ENCODE results near the gene MPPE1.
"Not testable (repeated sequence)": the region's sequence is repeated elsewhere in the genome, so short reads cannot be mapped to it uniquely, and the experiment has no call there.

Gene MPPE1

GRCh38 chr18:11908182-11909060 lies at the start of gene MPPE1:
Gene MPPE1 (minus strand): TSS chr18:11908317. CDS start chr18:11897264, 11,053 bp downstream.
- peak; percentile 62 for DNase-seq (ENCODE audit: low read depth, low spot score)

- no peak for DNase-seq (ENCODE audit: low read depth, low spot score)
Measured at GRCh38 chr18:11957636-11958035, 49.5 kb upstream of the MPPE1 start.

GRCh38 chr18:11956371-11957308 lies 48.5 kb upstream of the MPPE1 start:
- no peak for DNase-seq (ENCODE audit: low read depth, low spot score)

- peak; percentile 75 for DNase-seq (ENCODE audit: low read depth, low spot score)
Measured at GRCh38 chr18:11955239-11956029, 47.3 kb upstream of the MPPE1 start.

- DNase-seq (ENCODE audit: low read depth, low spot score): no peak
Measured at GRCh38 chr18:11953113-11953512, 45.0 kb upstream of the MPPE1 start.

- no peak for DNase-seq (ENCODE audit: low read depth, low spot score)
Measured at GRCh38 chr18:11951390-11951851, 43.3 kb upstream of the MPPE1 start.

GRCh38 chr18:11950824-11951223 lies 42.7 kb upstream of the MPPE1 start:
- DNase-seq (ENCODE audit: low read depth, low spot score): no peak

- DNase-seq (ENCODE audit: low read depth, low spot score): no peak
Measured at GRCh38 chr18:11948852-11949523, 40.9 kb upstream of the MPPE1 start.

- DNase-seq (ENCODE audit: low read depth, low spot score): peak; percentile 81
Measured at GRCh38 chr18:11947214-11948191, 39.4 kb upstream of the MPPE1 start.

- peak; percentile 51 for DNase-seq (ENCODE audit: low read depth, low spot score)
Measured at GRCh38 chr18:11946756-11947155, 38.6 kb upstream of the MPPE1 start.

- not testable (repeated sequence) for DNase-seq (ENCODE audit: low read depth, low spot score)
Measured at GRCh38 chr18:11945834-11946659, 37.9 kb upstream of the MPPE1 start.

GRCh38 chr18:11944786-11945185 lies 36.7 kb upstream of the MPPE1 start:
- DNase-seq (ENCODE audit: low read depth, low spot score): no peak

GRCh38 chr18:11944252-11944651 lies 36.1 kb upstream of the MPPE1 start:
- DNase-seq (ENCODE audit: low read depth, low spot score): no peak

- DNase-seq (ENCODE audit: low read depth, low spot score): no peak
Measured at GRCh38 chr18:11943551-11943950, 35.4 kb upstream of the MPPE1 start.

GRCh38 chr18:11940956-11941355 lies 32.8 kb upstream of the MPPE1 start:
- DNase-seq (ENCODE audit: low read depth, low spot score): no peak

- DNase-seq (ENCODE audit: low read depth, low spot score): peak; percentile 45
Measured at GRCh38 chr18:11937874-11938478, 29.9 kb upstream of the MPPE1 start.

GRCh38 chr18:11932393-11932792 lies 24.3 kb upstream of the MPPE1 start:
- DNase-seq (ENCODE audit: low read depth, low spot score): no peak

GRCh38 chr18:11927497-11927896 lies 19.4 kb upstream of the MPPE1 start:
- DNase-seq (ENCODE audit: low read depth, low spot score): no peak

Measured in smooth muscle cell of the brain vasculature (primary cell).